Fibroblast of lung (primary cell): ENCODE results near the gene IGF2. TPM values are rescaled to one million over a fixed set of nuclear protein-coding genes. Genes with fewer than 3 reads are reported as not detected.

ENCODE experiments used
- DNase-seq, 2 donors: peaks; one replicate each; pipeline versions ENCODE4 v3.0.0 to v3.0.0-alpha.2; 2010; ENCODE audit warnings: low read depth in 2 of 2
- H2AFZ ChIP-seq: 2 replicates; pipeline ENCODE4 v1.5.1; 2012; ENCODE audit warnings: low read length, control low read depth, inconsistent platforms
- H3K27ac ChIP-seq: 2 replicates; pipeline ENCODE4 v1.5.1; 2011; ENCODE audit warnings: low read length, control low read depth; ENCODE audit not compliant: insufficient read depth
- H3K27me3 ChIP-seq: 2 replicates; pipeline ENCODE4 v1.5.1; 2011; ENCODE audit warnings: mild to moderate bottlenecking, low read length; ENCODE audit not compliant: control insufficient read depth, insufficient read depth
- H3K36me3 ChIP-seq: 2 replicates; pipeline ENCODE4 v1.5.1; 2011; ENCODE audit warnings: low read length; ENCODE audit not compliant: control insufficient read depth, insufficient read depth
- H3K4me1 ChIP-seq: 2 replicates; pipeline ENCODE4 v1.5.1; 2011; ENCODE audit warnings: low read length; ENCODE audit not compliant: control insufficient read depth, insufficient read depth; ENCODE audit errors: extremely low read depth
- H3K4me2 ChIP-seq: 2 replicates; pipeline ENCODE4 v1.5.1; 2011; ENCODE audit warnings: low read length, control low read depth; ENCODE audit not compliant: insufficient read depth; ENCODE audit errors: extremely low read depth
- H3K4me3 ChIP-seq, 4 experiments: fragments of 200-600 bp in 1 of 4; sonication (generic) in 1 of 4; replicated peaks in 1 of 4; 2 replicates each; pipeline ENCODE4 v1.5.1; 2011 to 2016; ENCODE audit warnings: low read length in 4 of 4, low read depth in 3 of 4, mild to moderate bottlenecking in 3 of 4, control low read depth in 2 of 4, inconsistent platforms in 1 of 4, mixed read lengths in 1 of 4; ENCODE audit not compliant: insufficient read depth in 1 of 4; ENCODE audit errors: control extremely low read depth in 1 of 4
- H3K79me2 ChIP-seq: 2 replicates; pipeline ENCODE4 v1.5.1; 2012; ENCODE audit warnings: mild to moderate bottlenecking, low read length, inconsistent platforms; ENCODE audit not compliant: control insufficient read depth, insufficient read depth
- H3K9ac ChIP-seq: 2 replicates; pipeline ENCODE4 v1.5.1; 2011; ENCODE audit warnings: mild to moderate bottlenecking, low read length, control low read depth; ENCODE audit not compliant: insufficient read depth
- H3K9me3 ChIP-seq: 2 replicates; pipeline ENCODE4 v1.5.1; 2012; ENCODE audit warnings: low read depth, low read length; ENCODE audit not compliant: control insufficient read depth, insufficient read depth
- H4K20me1 ChIP-seq: 2 replicates; pipeline ENCODE4 v1.5.1; 2011; ENCODE audit warnings: low read length; ENCODE audit not compliant: control insufficient read depth, insufficient read depth; ENCODE audit errors: extremely low read depth
- EZH2 ChIP-seq: IDR thresholded peaks from 2 replicates; pipeline ENCODE4 v1.5.1; 2012; ENCODE audit warnings: low read length, control low read depth, mild to moderate bottlenecking; ENCODE audit errors: missing control alignments
- polyA plus RNA-seq, 2 donors: library from polyadenylated mRNA; depleted of rRNA in 1 of 2; stranded (reverse) in 1 of 2; unstranded in 1 of 2; fragments of >200 nt; gene quantifications; 2 replicates each; pipeline ENCODE4 v1.2.1, GENCODE V29; 2011 to 2012; ENCODE audit warnings: missing spikeins in 1 of 2
- total RNA-seq: library from RNA; depleted of rRNA; stranded (reverse); fragments of >200 nt; gene quantifications from 2 replicates; pipeline ENCODE4 v1.2.1, GENCODE V29; 2014
- TF ChIP-seq, protein P1 (sequence below), 2 donors: IDR thresholded peaks in 1 of 2; conservative IDR thresholded peaks in 1 of 2; 1 replicate in 1 of 2; 2 replicates in 1 of 2; pipeline ENCODE4 v1.5.1; 2011 to 2012; ENCODE audit warnings: low read length in 2 of 2, control low read depth in 1 of 2, inconsistent platforms in 1 of 2, low read depth in 1 of 2, mild to moderate bottlenecking in 1 of 2

IGF2 gene
- total and polyA plus RNA-seq, 2 donors (not counting 1 experiment from before 2014, with no cell fraction given): 0.08 to 0.17 TPM

DNA sequence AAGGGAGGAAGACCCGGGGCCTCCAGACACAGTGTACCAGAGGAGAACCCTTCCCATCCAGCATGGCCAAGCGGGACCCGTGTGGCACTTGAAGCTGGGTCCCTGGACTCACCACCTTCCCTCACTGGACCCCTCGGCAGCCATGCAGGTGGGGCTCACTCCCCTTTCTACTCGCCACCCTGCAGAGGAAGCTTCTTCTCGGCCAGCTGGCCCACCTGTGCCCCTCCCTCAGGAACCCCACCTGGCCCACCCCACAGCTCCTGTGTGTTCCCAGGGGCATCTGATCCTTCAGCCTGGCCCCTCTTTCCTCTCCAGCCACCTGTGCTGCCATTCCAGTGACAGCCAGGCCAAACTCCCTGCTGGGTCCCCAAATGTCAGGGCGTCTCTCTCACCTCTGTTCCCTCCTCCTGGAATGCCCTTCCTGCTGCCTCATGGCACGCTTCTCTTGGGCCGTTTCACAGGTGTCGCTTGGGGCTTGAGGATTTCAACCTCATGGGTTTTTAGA is 38.0 kb downstream of the IGF2 start:
- Histone ChIP-seq H3K27me3 (no peaks in the 10 kb centered on the region), H3K9ac (no peak overlapping the region), H3K9me3 (no peaks in the 10 kb centered on the region), H3K4me3 (no peak overlapping the region), H2AFZ (no peak overlapping the region), H3K36me3 (no peaks in the 10 kb centered on the region), H3K79me2 (no peaks in the 10 kb centered on the region), H3K4me2 (no peak overlapping the region), H3K27ac (no peak overlapping the region), H4K20me1 (no peaks in the 10 kb centered on the region), H3K4me1 (peaks cover 6% of the 10 kb centered on the region)
- no peak for DNase-seq
- TF ChIP-seq EZH2: no peak
- TF ChIP-seq, protein P1, sequence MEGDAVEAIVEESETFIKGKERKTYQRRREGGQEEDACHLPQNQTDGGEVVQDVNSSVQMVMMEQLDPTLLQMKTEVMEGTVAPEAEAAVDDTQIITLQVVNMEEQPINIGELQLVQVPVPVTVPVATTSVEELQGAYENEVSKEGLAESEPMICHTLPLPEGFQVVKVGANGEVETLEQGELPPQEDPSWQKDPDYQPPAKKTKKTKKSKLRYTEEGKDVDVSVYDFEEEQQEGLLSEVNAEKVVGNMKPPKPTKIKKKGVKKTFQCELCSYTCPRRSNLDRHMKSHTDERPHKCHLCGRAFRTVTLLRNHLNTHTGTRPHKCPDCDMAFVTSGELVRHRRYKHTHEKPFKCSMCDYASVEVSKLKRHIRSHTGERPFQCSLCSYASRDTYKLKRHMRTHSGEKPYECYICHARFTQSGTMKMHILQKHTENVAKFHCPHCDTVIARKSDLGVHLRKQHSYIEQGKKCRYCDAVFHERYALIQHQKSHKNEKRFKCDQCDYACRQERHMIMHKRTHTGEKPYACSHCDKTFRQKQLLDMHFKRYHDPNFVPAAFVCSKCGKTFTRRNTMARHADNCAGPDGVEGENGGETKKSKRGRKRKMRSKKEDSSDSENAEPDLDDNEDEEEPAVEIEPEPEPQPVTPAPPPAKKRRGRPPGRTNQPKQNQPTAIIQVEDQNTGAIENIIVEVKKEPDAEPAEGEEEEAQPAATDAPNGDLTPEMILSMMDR (conservative IDR thresholded peaks at IDR 0.05 in 1 of 2, IDR thresholded peaks at IDR 0.05 in 1 of 2; ENCODE audit: low read depth in 1 of 2, low read length in 2 of 2): no peak

DNA sequence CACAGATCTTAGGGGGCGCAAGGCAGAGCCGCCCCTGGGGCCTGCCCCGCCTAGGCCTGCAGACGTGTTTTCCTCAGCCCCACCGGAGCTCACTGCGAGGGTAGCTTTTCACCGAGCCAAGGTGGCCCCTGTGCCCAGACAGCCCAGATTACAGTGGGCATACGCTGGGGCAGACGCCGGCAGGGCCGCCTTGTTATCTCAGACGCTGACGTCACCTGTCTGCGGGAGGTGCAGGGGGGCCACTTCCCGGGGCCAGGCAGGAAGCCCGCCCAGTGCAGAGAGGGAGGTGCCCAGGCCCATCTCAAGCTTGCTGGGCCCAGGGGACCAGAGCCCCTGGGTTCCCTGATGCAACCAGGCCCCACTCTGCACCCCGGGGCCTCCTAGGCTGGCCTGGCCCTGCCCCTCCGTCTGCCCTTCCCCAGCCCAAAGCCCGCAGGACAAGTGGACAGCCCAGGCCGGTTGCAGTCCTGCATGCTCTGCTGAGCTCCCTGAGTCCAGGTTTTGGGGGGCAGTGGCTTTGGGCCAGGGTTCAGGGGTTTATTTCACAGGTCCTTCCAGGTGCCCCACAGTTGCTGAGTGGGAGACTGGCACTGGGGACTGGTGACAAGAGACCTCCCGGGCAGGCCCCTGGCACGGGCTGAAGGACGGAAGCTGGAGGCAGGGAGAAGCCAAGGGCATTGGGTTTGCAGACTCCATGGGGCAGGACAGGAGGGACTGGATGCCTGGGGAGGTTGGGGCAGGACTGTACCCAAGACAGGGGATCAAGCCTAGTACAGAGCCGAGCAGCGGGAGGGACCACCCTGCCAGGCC is 38.6 kb downstream of the IGF2 start:
- H3K9ac ChIP-seq: no peak overlapping the region
- H3K9me3 ChIP-seq: no peaks in the 10 kb centered on the region
- H3K36me3 ChIP-seq: no peaks in the 10 kb centered on the region
- no peak for DNase-seq
- no peak overlapping the region for H3K4me2 ChIP-seq
- H3K79me2 ChIP-seq: no peaks in the 10 kb centered on the region
- no peak for TF ChIP-seq EZH2
- TF ChIP-seq, protein P1 (conservative IDR thresholded peaks at IDR 0.05 in 1 of 2, IDR thresholded peaks at IDR 0.05 in 1 of 2; ENCODE audit: low read depth in 1 of 2, low read length in 2 of 2): no peak
- H3K4me3 ChIP-seq: no peak overlapping the region
- peaks cover 10% of the 10 kb centered on the region for H3K4me1 ChIP-seq
- H4K20me1 ChIP-seq: no peaks in the 10 kb centered on the region
- H2AFZ ChIP-seq: no peak overlapping the region
- H3K27ac ChIP-seq: no peak overlapping the region
- H3K27me3 ChIP-seq: no peaks in the 10 kb centered on the region

DNA sequence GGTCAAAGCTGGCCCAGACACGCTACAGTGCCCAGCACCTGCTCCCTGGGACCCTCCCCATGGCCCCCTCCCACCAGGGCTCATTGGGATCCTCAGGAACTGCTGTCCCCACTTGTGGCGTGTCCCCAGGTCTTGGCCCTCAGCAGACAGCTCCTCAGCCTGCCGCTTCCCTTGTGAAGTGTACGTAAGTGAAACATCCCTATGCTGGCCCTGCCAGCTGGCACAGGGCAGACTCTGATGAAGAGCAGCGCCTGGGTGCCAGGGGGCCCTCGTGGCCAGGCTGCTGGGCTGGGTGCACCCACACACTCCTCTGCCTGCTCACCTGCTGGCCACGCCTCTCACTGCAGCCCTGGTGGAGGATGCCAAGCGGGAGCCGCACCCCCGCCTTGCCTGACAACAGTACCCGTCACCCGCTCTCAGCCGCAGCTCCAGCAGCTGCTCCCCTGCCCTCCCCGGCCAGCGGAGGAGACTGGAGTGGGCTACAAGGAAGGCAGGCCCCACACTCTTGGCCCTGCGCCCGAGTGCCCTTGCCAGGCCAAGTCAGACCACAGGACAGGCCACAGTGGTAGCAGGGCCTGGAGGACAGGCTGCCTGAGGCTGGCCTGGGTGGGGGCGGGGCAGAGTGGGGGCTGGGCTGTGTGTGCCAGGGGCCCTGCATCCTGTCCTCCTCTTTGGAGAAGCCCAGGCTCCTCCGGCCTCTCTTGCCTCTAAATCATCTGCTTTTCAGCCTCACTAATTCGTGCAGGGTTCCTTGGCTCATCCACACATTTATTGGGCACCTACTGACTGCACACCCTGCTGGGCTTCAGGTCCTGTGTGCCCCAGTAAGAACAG is 39.5 kb downstream of the IGF2 start:
- Histone ChIP-seq H2AFZ (no peak overlapping the region), H3K9me3 (no peaks in the 10 kb centered on the region), H3K27me3 (no peaks in the 10 kb centered on the region), H4K20me1 (no peaks in the 10 kb centered on the region), H3K27ac (no peak overlapping the region), H3K4me2 (no peak overlapping the region), H3K36me3 (no peaks in the 10 kb centered on the region), H3K9ac (no peak overlapping the region), H3K4me3 (no peak overlapping the region), H3K79me2 (no peaks in the 10 kb centered on the region), H3K4me1 (peaks cover 12% of the 10 kb centered on the region)
- TF ChIP-seq EZH2: no peak
- TF ChIP-seq, protein P1 (conservative IDR thresholded peaks at IDR 0.05 in 1 of 2, IDR thresholded peaks at IDR 0.05 in 1 of 2; ENCODE audit: low read depth in 1 of 2, low read length in 2 of 2): no peak
- no peak for DNase-seq
